B cell (primary cell): ENCODE results near the gene ZNF547. TPM values are rescaled to one million over a fixed set of nuclear protein-coding genes. Genes with fewer than 3 reads are reported as not detected.

Experiments used
- ATAC-seq: fragments of 200-7000 bp; cut with Tn5 transposase; one replicate; pipeline ENCODE4 v1.10.0; 2021; ENCODE audit warnings: low read depth, mild to moderate bottlenecking, moderate number of reproducible peaks, moderate library complexity
- CTCF ChIA-PET: fragments of 350-600 bp; sonication (Branson Sonifier 250); formaldehyde crosslinking; loops from one replicate; lab custom pipeline; 2021; ENCODE audit warnings: antibody characterized with exemption, inconsistent platforms; lab: Charles Lee
- POLR2A ChIA-PET: fragments of 350-600 bp; sonication (Branson Sonifier 250); formaldehyde crosslinking; loops from one replicate; lab custom pipeline; 2021; ENCODE audit warnings: antibody characterized with exemption; lab: Charles Lee
- DNase-seq: peaks from one replicate; pipeline ENCODE4 v3.0.0; 2013
- H2AFZ ChIP-seq: 2 replicates; pipeline ENCODE4 v1.6.1; 2012; ENCODE audit warnings: mild to moderate bottlenecking, low read depth, low read length; ENCODE audit not compliant: insufficient read depth, poor library complexity, severe bottlenecking
- H3K27ac ChIP-seq, 2 donors: 1 replicate in 1 of 2; 2 replicates in 1 of 2; pipeline ENCODE4 v1.5.1; 2012 to 2013; ENCODE audit warnings: low read length in 2 of 2, mild to moderate bottlenecking in 2 of 2, moderate library complexity in 1 of 2
- H3K27me3 ChIP-seq, 4 experiments: fragments of 200-600 bp in 1 of 4; sonication (generic) in 1 of 4; replicated peaks in 1 of 4; 1 replicate in 2 of 4; 2 replicates in 2 of 4; pipeline versions ENCODE4 v1.6.1 to v1.7.0; 2013 to 2016; ENCODE audit warnings: low read length in 3 of 4, mild to moderate bottlenecking in 2 of 4, mixed read lengths in 1 of 4, moderate library complexity in 1 of 4; ENCODE audit not compliant: insufficient read depth in 4 of 4, control insufficient read depth in 3 of 4; ENCODE audit errors: control extremely low read depth in 1 of 4
- H3K36me3 ChIP-seq, 2 experiments: replicated peaks in 1 of 2; 1 replicate in 1 of 2; 2 replicates in 1 of 2; pipeline versions ENCODE4 v1.6.1 to v1.7.1; 2013; ENCODE audit warnings: low read length in 1 of 2; ENCODE audit not compliant: insufficient read depth in 2 of 2, control insufficient read depth in 1 of 2; ENCODE audit errors: control extremely low read depth in 1 of 2, extremely low read depth in 1 of 2
- H3K4me1 ChIP-seq, 2 donors: fragments of 200-600 bp in 1 of 2; sonication (generic) in 1 of 2; 1 replicate in 1 of 2; 2 replicates in 1 of 2; pipeline versions ENCODE4 v1.5.1 to v1.6.1; 2013 to 2017; ENCODE audit warnings: low read length in 2 of 2; ENCODE audit not compliant: control insufficient read depth in 2 of 2, insufficient read depth in 2 of 2
- H3K4me2 ChIP-seq: replicated peaks from 2 replicates; pipeline ENCODE3; 2012; ENCODE audit warnings: mild to moderate bottlenecking, low read depth, low read length; ENCODE audit not compliant: poor library complexity, severe bottlenecking
- H3K4me3 ChIP-seq, 5 experiments: fragments of 200-600 bp in 1 of 5; sonication (generic) in 1 of 5; 1 replicate in 3 of 5; 2 replicates in 2 of 5; pipeline versions ENCODE4 v1.5.1 to v1.7.0; 2011 to 2016; ENCODE audit warnings: low read length in 4 of 5, mild to moderate bottlenecking in 4 of 5, low read depth in 2 of 5, control low read depth in 1 of 5, moderate library complexity in 1 of 5; ENCODE audit not compliant: insufficient read depth in 1 of 5; ENCODE audit errors: control extremely low read depth in 1 of 5, extremely low read depth in 1 of 5
- H3K79me2 ChIP-seq: fragments of 200-600 bp; sonication (generic); one replicate; pipeline ENCODE4 v1.6.0; 2016; ENCODE audit warnings: low read length; ENCODE audit not compliant: control insufficient read depth, insufficient read depth
- H3K9ac ChIP-seq: fragments of 200-600 bp; sonication (generic); 2 replicates; pipeline ENCODE4 v1.6.1; 2017; ENCODE audit warnings: mild to moderate bottlenecking, low read length, moderate library complexity
- H3K9me3 ChIP-seq, 3 donors: one replicate each; pipeline versions ENCODE4 v1.6.1 to v1.7.1; 2013; ENCODE audit warnings: low read length in 2 of 3; ENCODE audit not compliant: control insufficient read depth in 2 of 3, insufficient read depth in 1 of 3; ENCODE audit errors: control extremely low read depth in 1 of 3
- H4K20me1 ChIP-seq: 2 replicates; pipeline ENCODE4 v1.6.0; 2012; ENCODE audit warnings: mild to moderate bottlenecking, low read length; ENCODE audit not compliant: insufficient read depth, control insufficient read depth, poor library complexity, severe bottlenecking
- H3K27ac Mint-ChIP-seq: one replicate; pipeline ENCODE4 v1.8.0; 2021; ENCODE audit warnings: mixed read lengths
- H3K27me3 Mint-ChIP-seq: one replicate; pipeline ENCODE4 v1.8.0; 2021; ENCODE audit warnings: mixed read lengths
- H3K4me1 Mint-ChIP-seq: one replicate; pipeline ENCODE4 v1.8.0; 2021; ENCODE audit warnings: mixed read lengths
- H3K4me3 Mint-ChIP-seq: one replicate; pipeline ENCODE4 v1.8.0; 2021; ENCODE audit warnings: mixed read lengths
- H3K9me3 Mint-ChIP-seq: one replicate; pipeline ENCODE4 v1.8.0; 2022; ENCODE audit warnings: mixed read lengths; ENCODE audit not compliant: insufficient read depth
- EZH2 ChIP-seq: IDR thresholded peaks from 2 replicates; pipeline ENCODE4 v1.6.1; 2012; ENCODE audit warnings: borderline replicate concordance, low read depth, mild to moderate bottlenecking, moderate library complexity, low read length; ENCODE audit not compliant: insufficient read depth, poor library complexity, severe bottlenecking
- WGBS: methylation state at CpG from one replicate; pipeline ENCODE4 v1.1.5; 2013; ENCODE audit warnings: missing lambda C conversion rate; ENCODE audit not compliant: insufficient coverage; 5-methylcytosine and 5-hydroxymethylcytosine counted together
- intact Hi-C: fragments of 100-400 bp; cut with micrococcal nuclease; formaldehyde crosslinking; loops from one replicate; pipeline ENCODE4 v1.10.0; 2022
- polyA plus RNA-seq: library from polyadenylated mRNA; depleted of rRNA; stranded (reverse); fragments of >200 nt; gene quantifications from 2 replicates; pipeline ENCODE4 v1.2.3, GENCODE V29; 2012
- total RNA-seq, 2 donors: library from RNA; stranded (reverse); fragments of 120-200 nt in 1 of 2; gene quantifications; 1 replicate in 1 of 2; 2 replicates in 1 of 2; pipeline versions ENCODE4 v1.2.3 to v1.2.4, GENCODE V29; 2013 to 2022
- TF ChIP-seq, protein P1 (sequence below): fragments of 200-600 bp; IDR thresholded peaks from one replicate; pipeline ENCODE4 v1.8.0; 2022; ENCODE audit warnings: antibody characterized with exemption, mild to moderate bottlenecking

ZNF547 gene
- total and polyA plus RNA-seq, 2 donors (not counting 1 experiment from before 2014, with no cell fraction given): 2.6 to 9.7 TPM

DNA sequence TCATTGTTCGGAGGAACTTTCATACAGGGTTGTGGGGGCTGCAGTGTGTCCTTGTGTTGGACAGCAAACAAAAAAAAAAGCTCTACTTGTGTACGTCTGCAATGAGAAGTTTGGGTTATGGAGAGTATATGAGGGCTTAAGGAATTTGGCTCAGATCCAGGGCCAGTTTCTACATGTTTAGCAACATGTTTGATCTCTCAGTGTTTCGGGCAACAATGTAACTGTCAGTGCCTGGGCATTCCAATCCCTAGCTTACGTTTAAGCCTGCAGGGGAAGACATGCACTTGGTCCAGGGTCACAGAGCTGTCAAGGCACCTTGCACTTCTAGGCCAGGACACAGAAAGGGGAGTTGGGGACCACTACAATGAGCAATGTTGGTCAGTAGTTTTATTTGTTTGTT, 29.2 kb upstream of the ZNF547 start:
- Mint-ChIP-seq H3K27me3 (no peaks in the 10 kb centered on the region), H3K27ac (no peak overlapping the region), H3K4me1 (no peaks in the 10 kb centered on the region), H3K4me3 (no peak overlapping the region), H3K9me3 (no peaks in the 10 kb centered on the region)
- H3K27ac ChIP-seq: no peak overlapping the region
- WGBS: 94% methylated on average over 4 of the region's 4 CpGs
- no peak overlapping the region for H3K4me3 ChIP-seq
- H3K36me3 ChIP-seq: peaks cover 1 to 2% of the 10 kb centered on the region in 2 experiments
- H3K27me3 ChIP-seq: no peaks in the 10 kb centered on the region
- TF ChIP-seq, protein P1, sequence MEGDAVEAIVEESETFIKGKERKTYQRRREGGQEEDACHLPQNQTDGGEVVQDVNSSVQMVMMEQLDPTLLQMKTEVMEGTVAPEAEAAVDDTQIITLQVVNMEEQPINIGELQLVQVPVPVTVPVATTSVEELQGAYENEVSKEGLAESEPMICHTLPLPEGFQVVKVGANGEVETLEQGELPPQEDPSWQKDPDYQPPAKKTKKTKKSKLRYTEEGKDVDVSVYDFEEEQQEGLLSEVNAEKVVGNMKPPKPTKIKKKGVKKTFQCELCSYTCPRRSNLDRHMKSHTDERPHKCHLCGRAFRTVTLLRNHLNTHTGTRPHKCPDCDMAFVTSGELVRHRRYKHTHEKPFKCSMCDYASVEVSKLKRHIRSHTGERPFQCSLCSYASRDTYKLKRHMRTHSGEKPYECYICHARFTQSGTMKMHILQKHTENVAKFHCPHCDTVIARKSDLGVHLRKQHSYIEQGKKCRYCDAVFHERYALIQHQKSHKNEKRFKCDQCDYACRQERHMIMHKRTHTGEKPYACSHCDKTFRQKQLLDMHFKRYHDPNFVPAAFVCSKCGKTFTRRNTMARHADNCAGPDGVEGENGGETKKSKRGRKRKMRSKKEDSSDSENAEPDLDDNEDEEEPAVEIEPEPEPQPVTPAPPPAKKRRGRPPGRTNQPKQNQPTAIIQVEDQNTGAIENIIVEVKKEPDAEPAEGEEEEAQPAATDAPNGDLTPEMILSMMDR: no peak
- no peak for TF ChIP-seq EZH2
- intact Hi-C loops: no loop called here
- no peak overlapping the region for H3K9ac ChIP-seq
- ATAC-seq (no peak), DNase-seq (no peak)
- ChIA-PET CTCF (no interaction called here), POLR2A (no interaction called here)
- H3K79me2 ChIP-seq: no peaks in the 10 kb centered on the region
- no peak overlapping the region for H3K4me2 ChIP-seq
- no peak overlapping the region for H2AFZ ChIP-seq
- peaks cover 1 to 22% (median 1%) of the 10 kb centered on the region in 3 donors for H3K9me3 ChIP-seq
- no peaks in the 10 kb centered on the region for H4K20me1 ChIP-seq
- no peaks in the 10 kb centered on the region for H3K4me1 ChIP-seq

DNA sequence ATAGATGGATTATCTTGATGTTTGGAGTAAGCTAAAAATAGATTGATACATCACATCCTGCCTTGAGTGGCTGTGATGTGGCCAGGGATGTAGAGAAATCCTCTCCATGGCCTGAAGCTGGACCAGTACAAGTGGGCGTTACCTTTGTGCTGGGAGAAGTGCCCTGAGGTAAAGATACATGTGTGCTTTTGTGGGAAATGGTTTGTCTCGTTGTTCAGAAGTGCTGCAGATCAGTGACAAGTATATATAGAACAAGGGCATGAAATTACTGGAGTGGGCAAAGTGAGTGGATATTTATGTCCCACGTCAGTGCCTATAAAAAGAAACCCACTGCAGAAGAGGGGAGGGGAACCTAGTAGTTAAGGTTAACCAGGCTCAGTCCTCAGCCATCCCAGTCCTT, 24.5 kb upstream of the ZNF547 start:
- Histone ChIP-seq H3K79me2 (no peaks in the 10 kb centered on the region), H4K20me1 (no peaks in the 10 kb centered on the region), H3K27me3 (no peaks in the 10 kb centered on the region), H3K4me2 (no peak overlapping the region), H3K27ac (no peak overlapping the region), H3K9ac (no peak overlapping the region), H3K9me3 (no peaks in the 10 kb centered on the region), H3K36me3 (no peaks in the 10 kb centered on the region), H2AFZ (no peak overlapping the region), H3K4me3 (no peak overlapping the region), H3K4me1 (no peaks in the 10 kb centered on the region)
- ChIA-PET POLR2A (no interaction called here), CTCF (no interaction called here)
- TF ChIP-seq EZH2: no peak
- TF ChIP-seq, protein P1: no peak
- Mint-ChIP-seq H3K4me1 (no peaks in the 10 kb centered on the region), H3K27ac (no peak overlapping the region), H3K4me3 (no peak overlapping the region), H3K27me3 (no peaks in the 10 kb centered on the region), H3K9me3 (no peaks in the 10 kb centered on the region)
- ATAC-seq: no peak
- DNase-seq: no peak
- intact Hi-C loops: no loop called here
- 73% methylated on average over 3 of the region's 3 CpGs for WGBS
